Measurements from ENCODE around the gene FARS2.

DNA sequence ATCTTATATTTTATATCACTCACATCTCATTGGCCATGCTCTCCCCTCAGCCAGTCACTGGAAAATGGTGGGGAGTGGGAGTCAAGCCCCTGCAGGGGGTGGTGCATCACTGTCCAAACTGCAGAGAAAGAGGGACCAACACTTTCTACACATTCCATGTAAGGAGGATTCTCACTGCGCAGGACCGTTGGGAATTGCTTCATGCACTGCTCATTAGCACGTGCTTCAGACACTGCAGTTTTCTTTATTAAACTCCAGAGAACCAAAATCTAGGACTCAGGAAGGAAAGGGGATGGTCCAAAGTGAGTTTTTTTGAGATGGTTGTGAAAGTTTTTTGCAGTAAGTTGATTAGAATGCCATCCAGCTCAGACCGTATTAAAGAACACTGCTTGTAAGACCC, 269.8 kb downstream of the FARS2 start:
- TF ChIP-seq, protein P1, sequence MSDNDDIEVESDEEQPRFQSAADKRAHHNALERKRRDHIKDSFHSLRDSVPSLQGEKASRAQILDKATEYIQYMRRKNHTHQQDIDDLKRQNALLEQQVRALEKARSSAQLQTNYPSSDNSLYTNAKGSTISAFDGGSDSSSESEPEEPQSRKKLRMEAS (IDR thresholded peaks at IDR 0.05; ENCODE audit: insufficient read depth, insufficient read length) = no peak
- TF ChIP-seq CTCF (IDR thresholded peaks at IDR 0.05; ENCODE audit: extremely low read depth in 1 of 2, insufficient read depth in 1 of 2, low read depth in 1 of 2, low read length in 2 of 2) = no peak
